SIG-M5 (cell line): ENCODE results near the gene ZFP36L2.

ENCODE experiments used
- DNase-seq: peaks from one replicate; lab custom pipeline; 2025; lab: John Stamatoyannopoulos, UW

Gene ZFP36L2

DNA sequence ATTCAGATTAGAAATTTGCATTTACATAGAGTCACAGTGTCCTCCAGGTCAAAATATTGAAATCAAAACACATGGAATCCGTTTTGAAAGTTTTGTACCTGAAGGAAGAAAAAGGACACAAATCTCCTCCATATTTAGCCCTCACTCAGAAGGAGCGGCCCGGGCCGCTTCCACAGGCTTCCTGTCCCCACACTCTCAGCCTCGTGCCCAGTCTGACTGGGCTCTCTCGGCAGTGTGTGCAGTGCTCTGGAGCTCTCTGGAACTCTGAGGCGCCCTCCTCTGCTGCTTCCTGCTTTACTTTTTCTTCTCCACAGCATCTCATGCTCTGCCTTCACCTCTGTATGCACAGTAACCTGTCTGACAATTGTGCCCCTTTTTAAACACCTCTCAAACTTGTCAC, 22.2 kb upstream of the ZFP36L2 start:
- DNase-seq: no peak

DNA sequence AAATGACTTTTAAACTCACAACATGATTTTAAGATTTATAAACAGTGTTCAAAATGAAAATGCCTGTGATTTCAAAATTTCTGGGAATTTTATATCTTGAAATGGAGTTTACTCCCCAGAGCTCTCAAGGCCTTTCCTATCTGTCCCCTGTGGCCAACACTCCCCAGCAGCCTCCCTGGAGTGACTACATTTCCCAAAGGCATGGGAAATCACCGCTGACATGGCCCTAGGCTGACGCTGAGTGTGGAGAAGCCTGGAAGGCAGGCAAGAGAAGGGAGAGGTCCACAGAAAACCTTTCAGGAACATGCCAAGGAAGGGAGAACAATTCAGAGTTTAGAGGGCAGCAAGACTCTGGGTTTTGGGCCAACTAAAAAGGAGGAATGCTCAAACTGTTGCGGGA, 20.2 kb upstream of the ZFP36L2 start:
- DNase-seq: no peak

DNA sequence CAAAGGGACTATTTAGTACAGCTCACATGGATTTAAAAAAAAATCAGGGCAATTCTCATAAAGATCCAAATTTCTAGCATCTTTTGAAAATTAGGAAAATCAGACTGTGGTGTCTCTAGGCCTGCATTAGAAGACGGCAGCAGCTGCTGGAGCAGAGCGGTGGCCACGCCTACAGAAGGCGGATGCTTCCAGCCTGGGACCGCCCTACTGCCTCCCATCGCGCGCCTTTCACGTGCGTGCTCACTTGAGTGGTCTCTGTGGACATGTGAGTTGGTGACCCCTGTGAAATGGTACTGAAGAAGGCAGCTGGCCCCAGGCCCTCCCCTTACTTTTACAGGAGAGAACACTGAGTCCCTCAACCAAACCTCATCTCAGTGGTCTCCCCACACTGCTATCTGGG, 15.2 kb upstream of the ZFP36L2 start:
- DNase-seq: no peak

- DNase-seq: no peak
Observed at GRCh38 chr2:43240766-43241150, 14.4 kb upstream of the ZFP36L2 start.

- no peak for DNase-seq
Observed at GRCh38 chr2:43239981-43240765, 13.8 kb upstream of the ZFP36L2 start.

GRCh38 chr2:43238813-43239212, 12.4 kb upstream of the ZFP36L2 start:
- no peak for DNase-seq

DNA sequence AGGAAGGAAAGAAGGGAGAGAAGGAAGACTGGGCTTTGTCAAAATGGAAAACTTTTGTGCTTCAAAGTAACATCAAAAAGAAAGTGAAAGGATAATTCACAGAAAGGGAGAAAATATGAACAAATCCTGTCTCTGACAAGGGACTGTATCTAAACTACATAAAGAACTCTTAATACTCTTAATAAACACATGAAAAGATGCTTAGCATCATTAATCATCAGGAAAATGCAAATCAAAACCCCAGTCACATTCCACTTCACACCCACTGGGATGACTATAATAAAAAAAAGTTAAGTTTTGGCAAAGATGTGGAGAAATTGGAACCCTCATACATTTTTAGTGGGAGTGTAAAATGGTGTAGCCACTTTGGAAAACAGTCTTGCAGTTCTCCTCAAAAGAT, 11.8 kb upstream of the ZFP36L2 start:
- no peak for DNase-seq

DNA sequence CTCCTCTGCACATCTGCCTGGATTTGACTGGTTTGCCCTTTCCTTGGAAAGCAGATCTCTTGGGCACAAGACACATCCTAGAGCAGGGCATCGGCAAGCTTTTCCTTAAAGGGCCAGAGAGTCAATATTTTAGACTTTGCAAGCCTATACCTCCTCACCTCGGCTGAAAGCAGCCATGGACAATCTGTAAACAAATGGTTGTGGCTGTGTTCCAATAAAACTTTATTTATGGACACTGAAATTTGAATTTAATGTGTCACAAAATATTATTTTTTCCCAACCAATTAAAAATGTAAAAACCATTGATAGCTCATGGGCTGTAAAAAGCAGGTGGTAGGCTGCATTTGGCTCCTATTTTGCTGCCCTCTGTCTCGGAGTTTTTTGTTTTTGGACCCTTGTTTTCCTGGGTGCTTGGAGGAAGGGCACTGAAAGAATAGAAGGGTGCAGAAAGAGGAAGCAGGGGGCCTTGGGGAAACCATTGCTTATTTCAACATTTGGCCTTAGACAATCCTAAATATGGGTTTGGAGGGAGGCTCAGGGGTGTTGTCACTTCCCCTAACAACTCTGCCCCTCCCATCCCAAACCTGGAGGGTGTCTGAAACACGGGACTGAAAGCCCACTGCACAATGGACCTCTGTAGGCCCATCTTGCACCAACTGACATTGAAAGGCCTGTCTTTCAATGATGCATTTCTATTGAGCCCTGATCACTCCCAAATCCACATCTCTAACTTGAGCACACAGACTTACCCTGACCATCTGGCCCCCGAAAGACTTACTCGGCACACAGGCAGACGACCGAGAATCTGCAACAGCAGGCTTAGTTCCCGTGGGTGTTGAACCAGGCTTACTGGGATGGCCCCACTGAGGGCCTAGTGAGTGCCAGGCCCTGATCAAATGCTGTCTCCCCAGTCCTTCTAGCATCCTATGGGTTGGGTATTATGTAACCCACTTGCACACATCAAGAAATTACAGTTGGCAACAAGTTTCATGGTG, 7.1 kb upstream of the ZFP36L2 start:
- peak; percentile 91 for DNase-seq

GRCh38 chr2:43230951-43231827, 4.8 kb upstream of the ZFP36L2 start:
- no peak for DNase-seq

DNA sequence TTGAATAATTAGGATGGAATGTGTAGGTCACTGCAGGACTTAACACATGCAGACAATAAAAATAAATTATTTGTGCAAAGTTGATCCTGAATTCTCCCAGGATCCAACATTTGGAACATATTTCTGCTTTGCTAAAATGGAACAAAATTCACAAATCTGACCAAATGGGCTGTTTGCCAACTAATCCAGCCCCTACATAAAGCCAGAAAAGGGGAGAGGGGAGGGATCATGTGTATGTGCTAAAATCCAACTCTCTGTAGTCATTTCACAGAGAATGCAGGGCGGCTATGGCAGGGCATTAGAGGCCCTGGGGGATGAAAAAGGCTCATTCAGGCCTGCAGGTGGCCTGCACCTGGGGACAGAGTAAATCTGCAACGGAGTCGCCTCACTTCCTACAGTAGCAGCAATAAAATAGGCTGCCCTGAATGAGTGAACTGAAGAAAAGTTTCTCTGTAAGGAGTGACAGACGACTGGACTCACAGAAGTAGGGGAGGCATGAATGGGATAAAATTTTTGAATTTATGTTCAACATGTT, 4.0 kb upstream of the ZFP36L2 start:
- no peak for DNase-seq

DNA sequence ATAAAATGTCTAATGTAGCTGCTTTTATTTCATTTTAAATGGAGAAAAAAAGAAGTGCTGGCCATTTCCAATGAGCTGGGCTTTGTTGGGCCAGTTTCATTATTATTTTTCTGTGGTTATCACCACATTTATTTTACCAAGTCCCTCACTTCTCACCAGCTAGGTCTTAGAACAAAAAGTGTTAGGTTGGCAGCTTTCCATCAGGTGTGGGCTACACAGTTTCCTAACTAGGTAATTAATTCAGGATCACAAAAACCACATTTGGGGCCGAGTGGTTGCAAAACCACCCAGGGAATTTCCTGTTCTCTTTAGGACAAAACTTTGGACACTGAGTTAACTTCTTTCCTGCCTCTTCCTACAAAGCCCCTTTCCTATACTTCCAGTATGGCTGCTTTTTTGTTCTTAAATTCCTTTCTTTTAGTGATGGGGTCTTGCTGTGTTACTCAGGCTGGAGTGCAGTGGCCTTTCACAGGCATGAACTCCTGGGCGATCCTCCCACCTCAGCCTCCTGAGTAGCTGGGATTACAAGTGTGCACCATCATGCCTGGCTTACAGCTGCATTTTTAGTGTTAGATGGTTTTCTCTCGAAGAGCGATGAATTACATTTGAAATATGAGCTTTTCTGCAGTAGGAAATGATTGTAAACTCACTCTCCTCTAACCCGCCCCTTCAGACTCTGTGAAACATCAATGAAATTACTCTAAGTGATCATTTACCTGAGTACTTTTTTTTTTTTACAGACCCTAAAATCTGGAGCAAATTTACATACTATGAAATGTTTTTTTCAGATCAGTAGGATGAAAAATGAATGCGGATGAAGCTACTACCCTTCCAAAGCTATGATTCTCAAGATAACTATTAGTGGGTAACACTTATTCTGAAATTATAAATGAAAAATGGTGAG, 2.6 kb upstream of the ZFP36L2 start:
- no peak for DNase-seq

DNA sequence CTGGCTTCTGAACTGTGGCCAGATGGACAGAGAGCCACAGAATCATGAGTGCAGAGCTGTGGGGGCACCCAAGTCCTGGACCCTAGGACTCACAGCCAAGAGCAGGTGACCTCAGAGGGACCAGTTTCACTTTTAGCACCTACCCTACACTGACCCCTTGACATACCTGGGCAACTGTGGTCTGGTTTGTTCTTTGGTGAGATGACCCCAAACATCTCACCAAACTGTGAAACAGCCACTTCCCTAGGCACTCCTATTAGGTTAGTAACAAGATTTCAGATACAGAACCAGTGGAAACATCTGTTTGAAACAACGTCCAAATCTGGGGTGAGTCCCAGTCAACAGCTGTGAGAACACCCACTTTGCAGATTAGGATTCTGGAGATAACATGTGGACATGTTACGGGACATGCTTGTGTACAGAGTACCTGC, 1.9 kb upstream of the ZFP36L2 start:
- DNase-seq: no peak

- DNase-seq: no peak
Observed at GRCh38 chr2:43227830-43228281, 1.4 kb upstream of the ZFP36L2 start.

DNA sequence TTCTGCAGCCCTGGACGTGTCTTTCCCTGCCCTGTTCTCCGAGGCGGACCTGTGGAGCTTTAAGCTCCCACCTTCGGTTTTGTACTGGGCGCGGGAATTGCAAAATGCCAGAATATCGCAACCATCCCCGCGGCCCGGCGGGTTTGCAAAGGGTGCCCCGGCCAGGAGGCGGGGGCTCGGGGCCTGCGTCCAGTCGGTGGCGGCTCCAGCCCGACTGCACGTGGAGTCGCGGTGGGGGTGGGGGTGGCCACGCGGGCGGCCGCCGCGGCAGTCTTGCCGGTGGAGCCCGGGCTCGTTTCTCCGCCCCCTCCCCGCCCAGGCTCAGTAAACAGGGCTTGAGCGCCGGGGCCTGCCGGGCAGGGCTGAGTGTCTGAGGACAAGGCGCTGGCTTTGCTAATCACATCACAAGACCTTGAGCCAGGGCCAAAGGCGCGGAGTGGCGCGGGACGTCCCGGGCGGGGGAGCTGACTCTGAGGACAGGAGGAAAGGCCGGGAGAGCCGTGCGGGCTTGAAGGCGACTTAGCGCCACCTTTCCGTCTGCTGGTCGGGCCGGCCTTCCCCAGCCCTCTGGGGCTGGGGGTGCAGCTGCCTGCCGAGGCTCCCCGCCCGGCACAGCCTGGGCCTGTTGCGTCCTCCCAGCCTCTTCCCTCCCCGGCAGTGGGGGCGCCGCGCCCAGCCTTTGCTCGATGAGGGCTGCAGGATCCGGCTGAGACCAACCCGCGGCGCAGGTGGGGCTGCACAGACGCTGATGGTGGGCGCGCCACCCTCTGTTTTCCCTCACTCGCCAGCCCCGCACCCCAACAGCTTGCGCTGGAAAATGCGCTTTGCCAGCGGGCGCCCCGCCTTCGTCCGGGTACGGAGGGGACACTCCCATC, 786 bp upstream of the ZFP36L2 start:
- DNase-seq: no peak

DNA sequence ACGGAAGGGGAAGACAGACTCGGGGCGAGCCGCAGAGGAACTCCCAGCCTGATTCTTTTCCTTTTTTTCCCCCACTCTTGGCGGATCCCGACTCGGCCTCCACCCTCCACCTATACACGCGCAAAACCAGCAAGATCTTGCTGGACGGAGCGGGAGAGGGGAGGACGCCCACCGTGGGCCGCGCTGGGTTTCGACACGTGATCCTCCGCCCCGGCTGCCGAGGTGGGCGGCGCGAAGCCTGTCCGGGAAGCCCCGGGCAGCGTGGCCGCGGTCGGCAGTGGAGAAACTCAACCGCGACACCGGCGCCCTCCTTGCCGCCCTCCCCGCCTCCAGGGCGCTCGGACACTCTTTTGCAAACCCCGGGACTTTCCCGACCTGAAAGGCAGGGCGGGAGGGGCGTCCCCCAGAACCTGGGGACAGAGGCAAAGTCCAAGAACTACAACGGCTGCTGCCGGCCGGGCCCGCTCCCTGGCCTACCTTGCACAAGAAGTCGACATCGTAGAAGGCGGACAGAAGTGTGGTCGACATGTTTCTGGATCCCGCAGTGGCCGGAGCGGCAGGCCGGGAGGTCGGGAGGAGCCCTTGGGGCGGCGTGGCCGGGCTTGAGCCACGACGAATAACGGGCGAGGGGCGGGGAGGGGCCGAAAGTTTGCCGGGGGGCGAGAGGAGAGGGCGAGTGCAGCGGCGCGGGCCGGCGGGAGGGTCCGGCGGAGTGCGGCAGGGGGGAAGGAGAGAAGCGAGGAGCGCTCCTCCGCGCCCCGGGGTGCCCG, 433 bp downstream of the ZFP36L2 start:
- peak; percentile 34 for DNase-seq

DNA sequence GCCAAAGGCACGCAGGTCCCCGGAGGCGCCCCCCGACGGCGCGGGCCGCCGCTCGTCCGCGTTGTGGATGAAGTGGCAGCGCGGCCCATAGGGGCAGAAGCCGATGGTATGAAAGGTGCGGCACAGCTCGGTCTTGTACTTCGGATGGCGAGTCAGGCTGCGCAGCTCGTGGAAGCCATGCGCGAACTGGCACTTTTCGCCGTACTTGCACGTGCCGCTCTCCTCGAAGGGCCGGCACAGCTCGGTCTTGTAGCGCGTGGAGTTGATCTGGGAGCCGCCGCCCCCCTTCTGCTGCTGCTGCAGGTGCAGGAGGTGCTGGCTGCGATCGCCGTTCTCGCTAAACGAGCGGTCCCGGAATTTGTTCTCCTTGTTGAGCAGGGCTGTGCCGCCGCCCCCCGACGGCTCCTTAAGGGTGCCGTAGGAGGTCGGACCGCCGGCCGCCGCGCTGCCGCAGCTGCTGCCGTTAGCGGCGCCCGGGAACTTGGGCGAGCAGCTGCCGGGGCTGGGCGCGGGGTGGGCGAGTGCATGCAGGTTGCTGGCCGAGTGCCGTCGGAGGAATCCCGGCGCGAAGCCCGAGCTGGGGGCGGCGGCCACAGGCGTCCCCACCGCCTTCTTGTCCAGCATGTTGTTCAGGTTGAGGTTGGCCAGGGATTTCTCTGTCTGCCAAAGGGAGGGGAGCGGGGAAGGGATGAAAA, 1.2 kb downstream of the ZFP36L2 start:
- no peak for DNase-seq

GRCh38 chr2:43224571-43225092, 1.8 kb downstream of the ZFP36L2 start:
- DNase-seq: no peak

DNA sequence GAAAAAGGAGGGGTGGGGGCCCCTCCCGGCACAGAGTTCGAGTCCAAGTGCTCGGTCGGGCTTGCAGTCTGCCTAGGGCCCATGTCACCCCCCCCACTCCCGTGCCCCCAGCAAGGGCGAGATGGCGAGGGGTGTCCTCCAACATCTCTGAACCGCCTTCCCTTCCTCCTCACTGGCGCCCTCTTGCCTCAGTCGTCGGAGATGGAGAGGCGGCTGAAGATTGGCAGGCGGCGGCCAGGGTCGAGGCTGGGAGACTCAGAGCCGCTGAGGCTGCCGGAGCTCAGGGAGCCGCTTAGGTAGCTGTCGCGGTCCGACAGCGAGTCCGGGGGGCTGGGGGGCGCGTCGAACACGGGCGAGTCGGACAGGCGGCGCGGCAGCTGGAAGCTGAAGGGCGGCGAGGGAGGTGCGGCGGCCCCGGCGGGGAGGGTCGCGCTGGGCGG, 2.3 kb downstream of the ZFP36L2 start:
- DNase-seq: peak; percentile 35
